Measurements from ENCODE around the gene SEMA4A. TPM values are rescaled to one million over a fixed set of nuclear protein-coding genes. Genes with fewer than 3 reads are reported as not detected.
A peak's percentile ranks its signal among the peaks of the same experiment; 100 is the strongest.

Gene SEMA4A
- total RNA-seq, 2 donors from 2014 or later, result 2.6 to 11.9 TPM

GRCh38 chr1:156160743-156161171, 7.4 kb downstream of the SEMA4A start:
- DNase-seq (peak; percentile 67 to 82 (median 80)), ATAC-seq (peak; percentile 79)
- H3K4me1 ChIP-seq, result peaks cover 8% of the 10 kb centered on the region
- 10 to 16% methylated on average over 9 to 19 of the region's 22 CpGs for WGBS, 2 donors
- H3K9me3 ChIP-seq, result no peaks in the 10 kb centered on the region
- H3K4me3 ChIP-seq, result no peak overlapping the region
- TF ChIP-seq POLR2A (IDR thresholded peaks at IDR 0.05), result no peak
- peak overlapping the region in 1 of 4 donors; percentile 3 for H3K27ac ChIP-seq
- intact Hi-C loops (cut with DNase I), result no loop called here
- H3K36me3 ChIP-seq (replicated peaks in 1 of 2; ENCODE audit: insufficient read depth in 1 of 2, low read depth in 2 of 2), result no peaks in the 10 kb centered on the region
- H3K27me3 ChIP-seq, result no peaks in the 10 kb centered on the region

- Histone ChIP-seq H3K27ac (no peak overlapping the region), H3K4me3 (no peak overlapping the region), H3K36me3 (replicated peaks in 1 of 2; ENCODE audit: insufficient read depth in 1 of 2, low read depth in 2 of 2) (no peaks in the 10 kb centered on the region), H3K27me3 (no peaks in the 10 kb centered on the region), H3K9me3 (no peaks in the 10 kb centered on the region), H3K4me1 (peaks cover 8% of the 10 kb centered on the region)
- TF ChIP-seq CTCF (IDR thresholded peaks at IDR 0.05), result no peak
- no peak for TF ChIP-seq POLR2A (IDR thresholded peaks at IDR 0.05)
- 79 to 80% methylated on average over 5 of the region's 5 CpGs for WGBS, 2 donors
- ATAC-seq (no peak), DNase-seq (no peak)
- intact Hi-C loops (cut with DNase I), result no loop called here
Observed at GRCh38 chr1:156162430-156163037, 9.1 kb downstream of the SEMA4A start.

GRCh38 chr1:156163712-156164111, 10.3 kb downstream of the SEMA4A start:
- no peaks in the 10 kb centered on the region for H3K27me3 ChIP-seq
- intact Hi-C loops (cut with DNase I), result no loop called here
- ATAC-seq, result no peak
- H3K4me3 ChIP-seq, result no peak overlapping the region
- no peak overlapping the region for H3K27ac ChIP-seq
- peaks cover 8% of the 10 kb centered on the region for H3K4me1 ChIP-seq
- DNase-seq, result no peak
- H3K36me3 ChIP-seq (replicated peaks in 1 of 2; ENCODE audit: insufficient read depth in 1 of 2, low read depth in 2 of 2), result no peaks in the 10 kb centered on the region
- TF ChIP-seq POLR2A (IDR thresholded peaks at IDR 0.05) (no peak), CTCF (IDR thresholded peaks at IDR 0.05) (no peak)
- 79 to 92% methylated on average over 1 of the region's 1 CpG for WGBS, 2 donors
- H3K9me3 ChIP-seq, result no peaks in the 10 kb centered on the region

GRCh38 chr1:156164125-156164831, 10.9 kb downstream of the SEMA4A start:
- Histone ChIP-seq H3K9me3 (no peaks in the 10 kb centered on the region), H3K4me3 (no peak overlapping the region), H3K27ac (no peak overlapping the region), H3K27me3 (no peaks in the 10 kb centered on the region), H3K4me1 (peaks cover 8% of the 10 kb centered on the region), H3K36me3 (replicated peaks in 1 of 2; ENCODE audit: insufficient read depth in 1 of 2, low read depth in 2 of 2) (no peaks in the 10 kb centered on the region)
- ATAC-seq (no peak), DNase-seq (no peak)
- TF ChIP-seq POLR2A (IDR thresholded peaks at IDR 0.05) (no peak), CTCF (IDR thresholded peaks at IDR 0.05) (no peak)
- intact Hi-C loops (cut with DNase I), result no loop called here
- 84 to 87% methylated on average over 6 of the region's 6 CpGs for WGBS, 2 donors

GRCh38 chr1:156165083-156165482, 11.7 kb downstream of the SEMA4A start:
- no peak for ATAC-seq
- peaks cover 8% of the 10 kb centered on the region for H3K4me1 ChIP-seq
- TF ChIP-seq POLR2A (IDR thresholded peaks at IDR 0.05) (no peak), CTCF (IDR thresholded peaks at IDR 0.05) (no peak)

More at GRCh38 chr1:156165083-156165482, 11.7 kb downstream of the SEMA4A start:
- intact Hi-C loops (cut with DNase I), result no loop called here
- WGBS, 2 donors, result 77 to 82% methylated on average over 2 of the region's 2 CpGs
- no peaks in the 10 kb centered on the region for H3K9me3 ChIP-seq
- no peaks in the 10 kb centered on the region for H3K27me3 ChIP-seq
- no peaks in the 10 kb centered on the region for H3K36me3 ChIP-seq (replicated peaks in 1 of 2; ENCODE audit: insufficient read depth in 1 of 2, low read depth in 2 of 2)
- H3K27ac ChIP-seq, result no peak overlapping the region
- no peak overlapping the region for H3K4me3 ChIP-seq
- no peak for DNase-seq

Measured in body of pancreas (tissue), 4 donors.